Tibial nerve (tissue), 4 donors: ENCODE measurements around the gene PRCD. TPM values are rescaled to one million over a fixed set of nuclear protein-coding genes. Genes with fewer than 3 reads are reported as not detected.

ENCODE experiments used
- DNase-seq, 2 donors: peaks; one replicate each; pipeline ENCODE4 v3.0.0-alpha.2; 2019; ENCODE audit warnings: low spot score in 2 of 2
- H3K27ac ChIP-seq, 4 donors: fragments of 200-600 bp; sonication (generic) in 3 of 4; one replicate each; pipeline ENCODE4 v1.5.1; 2017 to 2019; ENCODE audit warnings: mild to moderate bottlenecking in 1 of 4
- H3K27me3 ChIP-seq, 2 donors: fragments of 200-600 bp; sonication (generic) in 1 of 2; one replicate each; pipeline versions ENCODE4 v1.5.1 to v1.6.0; 2017 to 2019
- H3K36me3 ChIP-seq, 3 donors: fragments of 200-600 bp; sonication (generic); one replicate each; pipeline ENCODE4 v1.5.1; 2018 to 2019
- H3K4me1 ChIP-seq, 4 donors: fragments of 200-600 bp; sonication (generic) in 3 of 4; one replicate each; pipeline ENCODE4 v1.5.1; 2017 to 2019
- H3K4me3 ChIP-seq, 4 donors: fragments of 200-600 bp; sonication (generic) in 3 of 4; one replicate each; pipeline ENCODE4 v1.5.1; 2017 to 2019; ENCODE audit warnings: mild to moderate bottlenecking in 1 of 4, moderate library complexity in 1 of 4
- H3K9me3 ChIP-seq, 4 donors: fragments of 200-600 bp; sonication (generic) in 3 of 4; one replicate each; pipeline ENCODE4 v1.5.1; 2017 to 2019
- EP300 ChIP-seq, 2 donors: sonication (generic); formaldehyde crosslinking; IDR thresholded peaks; one replicate each; pipeline ENCODE4 v1.6.1; 2017; ENCODE audit warnings: antibody characterized with exemption in 2 of 2, mild to moderate bottlenecking in 1 of 2
- POLR2A ChIP-seq, 2 donors: fragments of 450-650 bp; IDR thresholded peaks; one replicate each; pipeline ENCODE4 v1.6.1; 2017; ENCODE audit warnings: antibody characterized with exemption in 2 of 2, mild to moderate bottlenecking in 2 of 2, moderate library complexity in 2 of 2
- WGBS, 2 donors: methylation state at CpG; one replicate each; pipeline ENCODE4 v1.1.5; 2018; 5-methylcytosine and 5-hydroxymethylcytosine counted together
- total RNA-seq, 4 donors: library from RNA; depleted of rRNA; stranded (reverse); fragments of >200 nt; gene quantifications; one replicate each; pipeline ENCODE4 v1.1.0, GENCODE V29; 2016
- TF ChIP-seq, protein P1 (sequence below), 5 experiments: fragments of 200-600 bp in 3 of 5; fragments of 450-650 bp in 2 of 5; sonication (generic) in 3 of 5; IDR thresholded peaks; one replicate each; pipeline ENCODE4 v1.5.1; 2016 to 2019; ENCODE audit warnings: antibody characterized with exemption in 5 of 5, mild to moderate bottlenecking in 3 of 5, moderate library complexity in 2 of 5

Gene PRCD
- total RNA-seq, 4 donors from 2014 or later = 6.6 to 23.5 (median 14.1) TPM

DNA sequence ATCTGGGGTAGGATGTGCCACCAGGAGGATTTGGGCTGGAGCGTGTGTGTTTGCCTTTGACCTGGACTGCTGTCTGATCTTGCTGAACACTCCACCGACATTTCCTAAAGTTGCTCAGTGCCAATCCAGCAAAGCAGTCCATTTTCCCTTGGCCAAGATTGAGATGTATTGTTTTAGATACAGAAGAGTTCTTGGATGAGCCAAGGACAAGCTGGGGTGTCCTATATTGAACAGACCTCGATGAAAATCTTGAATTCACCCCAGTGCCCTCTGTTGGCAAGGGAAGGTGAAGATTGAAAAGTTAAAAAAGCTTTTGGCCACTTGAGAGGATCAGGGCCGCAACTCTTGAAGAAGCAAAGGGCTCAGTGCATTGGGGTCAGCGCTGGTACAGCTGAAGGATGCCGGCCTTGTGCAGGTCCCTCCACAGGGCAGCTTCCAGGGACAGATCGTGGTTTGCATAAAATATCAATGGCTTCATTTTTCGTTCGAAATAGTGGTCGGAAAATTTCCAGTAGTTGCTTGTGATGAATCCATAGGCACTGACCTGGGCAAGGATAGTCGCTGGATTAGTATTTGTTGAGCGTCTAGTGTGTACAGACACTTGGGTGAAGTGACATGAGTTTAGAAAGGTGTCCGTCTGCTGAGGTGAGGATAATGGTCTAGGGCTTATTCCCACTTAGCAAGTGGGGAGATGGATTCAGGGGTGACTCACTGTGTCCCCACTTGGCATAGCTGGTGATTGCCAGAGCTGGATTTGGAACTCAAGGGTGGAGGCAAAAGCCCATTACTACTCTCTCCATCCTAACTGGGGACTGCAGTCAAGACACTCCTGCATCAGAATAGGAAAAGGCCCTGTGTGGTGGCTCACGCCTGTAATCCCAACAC lies 26.1 kb downstream of the PRCD start:
- H3K27ac ChIP-seq = peak overlapping the region in 3 of 4 donors; percentile 15 to 95 (median 78)
- H3K4me3 ChIP-seq = no peak overlapping the region
- peaks cover 0 to 75% (median 37%) of the 10 kb centered on the region in 4 donors for H3K4me1 ChIP-seq
- DNase-seq = no peak
- H3K9me3 ChIP-seq = no peaks in the 10 kb centered on the region
- no peaks in the 10 kb centered on the region for H3K27me3 ChIP-seq
- H3K36me3 ChIP-seq = peaks cover 0 to 50% (median 4%) of the 10 kb centered on the region in 3 donors
- WGBS, 2 donors = 68 to 75% methylated on average over 14 of the region's 14 CpGs
- TF ChIP-seq EP300 (IDR thresholded peaks at IDR 0.05) (no peak), POLR2A (IDR thresholded peaks at IDR 0.05) (no peak)
- TF ChIP-seq, protein P1, sequence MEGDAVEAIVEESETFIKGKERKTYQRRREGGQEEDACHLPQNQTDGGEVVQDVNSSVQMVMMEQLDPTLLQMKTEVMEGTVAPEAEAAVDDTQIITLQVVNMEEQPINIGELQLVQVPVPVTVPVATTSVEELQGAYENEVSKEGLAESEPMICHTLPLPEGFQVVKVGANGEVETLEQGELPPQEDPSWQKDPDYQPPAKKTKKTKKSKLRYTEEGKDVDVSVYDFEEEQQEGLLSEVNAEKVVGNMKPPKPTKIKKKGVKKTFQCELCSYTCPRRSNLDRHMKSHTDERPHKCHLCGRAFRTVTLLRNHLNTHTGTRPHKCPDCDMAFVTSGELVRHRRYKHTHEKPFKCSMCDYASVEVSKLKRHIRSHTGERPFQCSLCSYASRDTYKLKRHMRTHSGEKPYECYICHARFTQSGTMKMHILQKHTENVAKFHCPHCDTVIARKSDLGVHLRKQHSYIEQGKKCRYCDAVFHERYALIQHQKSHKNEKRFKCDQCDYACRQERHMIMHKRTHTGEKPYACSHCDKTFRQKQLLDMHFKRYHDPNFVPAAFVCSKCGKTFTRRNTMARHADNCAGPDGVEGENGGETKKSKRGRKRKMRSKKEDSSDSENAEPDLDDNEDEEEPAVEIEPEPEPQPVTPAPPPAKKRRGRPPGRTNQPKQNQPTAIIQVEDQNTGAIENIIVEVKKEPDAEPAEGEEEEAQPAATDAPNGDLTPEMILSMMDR (IDR thresholded peaks at IDR 0.05) = no peak

DNA sequence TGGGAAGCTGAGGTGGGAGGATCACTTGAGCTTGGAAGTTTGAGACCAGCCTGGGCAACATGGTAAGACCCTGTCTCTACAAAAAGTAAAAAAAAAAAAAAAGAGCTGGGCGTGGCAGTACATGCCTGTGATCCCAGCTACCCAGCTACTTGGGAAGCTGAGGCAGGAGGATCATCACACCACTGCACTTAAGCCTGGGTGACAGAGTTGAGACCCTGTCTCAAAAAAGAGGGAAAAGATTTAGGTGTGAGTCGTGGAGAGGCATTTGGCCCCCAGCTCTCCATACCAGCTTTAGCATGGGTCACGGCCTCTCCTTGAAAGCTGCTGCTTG lies 26.7 kb downstream of the PRCD start:
- peaks cover 0 to 69% (median 35%) of the 10 kb centered on the region in 4 donors for H3K4me1 ChIP-seq
- no peaks in the 10 kb centered on the region for H3K27me3 ChIP-seq
- H3K27ac ChIP-seq = peak overlapping the region in 2 of 4 donors; percentile 78 to 95
- DNase-seq = no peak
- no peaks in the 10 kb centered on the region for H3K9me3 ChIP-seq
- TF ChIP-seq EP300 (IDR thresholded peaks at IDR 0.05) = no peak
- no peak for TF ChIP-seq POLR2A (IDR thresholded peaks at IDR 0.05)
- TF ChIP-seq, protein P1 (IDR thresholded peaks at IDR 0.05) = no peak
- no peak overlapping the region for H3K4me3 ChIP-seq
- 70 to 72% methylated on average over 3 of the region's 3 CpGs for WGBS, 2 donors
- H3K36me3 ChIP-seq = peaks cover 0 to 53% (median 4%) of the 10 kb centered on the region in 3 donors

DNA sequence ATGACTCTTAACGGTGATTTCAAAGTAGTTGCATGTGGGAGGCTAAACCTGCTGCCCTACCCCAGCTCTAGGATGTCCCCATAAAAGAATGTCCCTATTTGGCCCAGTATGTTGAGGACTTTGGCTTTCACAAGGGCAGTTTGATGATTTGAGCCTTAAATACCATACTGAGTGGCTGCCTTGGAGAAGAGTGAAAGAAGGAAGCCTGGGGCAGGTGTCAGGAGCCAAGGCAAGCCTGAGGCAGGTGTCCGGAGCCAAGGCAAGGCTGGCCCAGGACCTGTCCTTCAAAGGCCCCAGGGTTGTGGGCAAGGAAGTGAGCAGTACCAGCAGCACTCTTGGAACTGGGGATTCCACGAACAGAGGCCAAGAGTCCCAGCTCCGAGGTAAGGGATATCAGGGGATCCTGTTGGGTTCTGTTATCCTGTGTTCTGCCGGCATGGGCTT lies 27.2 kb downstream of the PRCD start:
- WGBS, 2 donors = 58 to 70% methylated on average over 2 to 3 of the region's 5 CpGs
- peaks cover 0 to 69% (median 36%) of the 10 kb centered on the region in 4 donors for H3K4me1 ChIP-seq
- H3K27ac ChIP-seq = peak overlapping the region in 3 of 4 donors; percentile 15 to 95 (median 78)
- H3K36me3 ChIP-seq = peaks cover 0 to 53% (median 4%) of the 10 kb centered on the region in 3 donors
- H3K4me3 ChIP-seq = no peak overlapping the region
- no peaks in the 10 kb centered on the region for H3K9me3 ChIP-seq
- no peaks in the 10 kb centered on the region for H3K27me3 ChIP-seq
- no peak for DNase-seq
- TF ChIP-seq, protein P1 (IDR thresholded peaks at IDR 0.05) = no peak
- TF ChIP-seq POLR2A (IDR thresholded peaks at IDR 0.05) (no peak), EP300 (IDR thresholded peaks at IDR 0.05) (no peak)

DNA sequence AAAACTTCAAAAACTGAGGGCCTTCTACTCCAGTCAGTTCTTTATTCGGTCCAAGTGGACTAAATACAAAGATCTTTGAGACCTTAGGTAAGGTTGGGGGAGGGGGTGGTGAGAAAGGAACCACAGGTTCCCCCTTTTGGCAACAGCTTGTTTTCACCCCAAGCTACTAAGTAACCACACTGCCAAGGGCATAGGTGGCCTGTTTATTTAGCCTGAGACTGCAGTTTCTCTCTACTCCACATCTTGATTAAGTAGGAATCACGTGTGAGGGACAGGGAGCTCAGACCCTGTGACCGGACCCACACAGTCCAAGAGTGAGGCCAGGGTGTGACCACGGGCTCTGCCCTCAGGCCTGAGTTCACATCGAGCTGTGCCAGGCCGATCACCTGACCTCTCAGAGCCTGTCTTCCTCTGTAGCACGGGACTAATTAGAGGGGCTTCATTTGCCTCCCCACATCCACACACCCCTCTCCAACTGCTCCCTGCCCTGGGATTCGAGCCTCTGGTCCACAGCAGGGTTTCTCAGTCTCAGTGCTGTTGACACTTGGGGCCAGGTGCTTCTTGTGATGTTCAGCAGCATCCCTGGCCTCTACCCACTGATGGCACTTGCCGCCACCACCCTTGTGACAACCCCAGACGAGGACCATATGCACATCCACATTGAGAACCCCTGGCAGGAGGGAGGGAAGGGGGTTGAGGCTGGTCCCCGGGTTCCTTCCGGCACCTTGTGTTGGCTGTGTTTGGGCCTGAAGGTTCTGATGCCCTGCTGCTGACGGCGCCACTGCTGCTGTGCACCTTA lies 28.0 kb downstream of the PRCD start:
- 43 to 55% methylated on average over 13 to 14 of the region's 14 CpGs for WGBS, 2 donors

More for the DNA sequence above, 28.0 kb downstream of the PRCD start:
- no peak for DNase-seq
- Histone ChIP-seq H3K4me3 (no peak overlapping the region), H3K4me1 (peaks cover 0 to 68% (median 38%) of the 10 kb centered on the region in 4 donors), H3K27me3 (no peaks in the 10 kb centered on the region), H3K27ac (peak overlapping the region; percentile 10 to 95 (median 46)), H3K36me3 (peaks cover 0 to 57% (median 4%) of the 10 kb centered on the region in 3 donors), H3K9me3 (no peaks in the 10 kb centered on the region)
- TF ChIP-seq, protein P1 (IDR thresholded peaks at IDR 0.05) = no peak
- TF ChIP-seq EP300 (IDR thresholded peaks at IDR 0.05) = peak in 1 of 2 donors; percentile 46
